ENCODE results near the gene TSPAN18.

DNA sequence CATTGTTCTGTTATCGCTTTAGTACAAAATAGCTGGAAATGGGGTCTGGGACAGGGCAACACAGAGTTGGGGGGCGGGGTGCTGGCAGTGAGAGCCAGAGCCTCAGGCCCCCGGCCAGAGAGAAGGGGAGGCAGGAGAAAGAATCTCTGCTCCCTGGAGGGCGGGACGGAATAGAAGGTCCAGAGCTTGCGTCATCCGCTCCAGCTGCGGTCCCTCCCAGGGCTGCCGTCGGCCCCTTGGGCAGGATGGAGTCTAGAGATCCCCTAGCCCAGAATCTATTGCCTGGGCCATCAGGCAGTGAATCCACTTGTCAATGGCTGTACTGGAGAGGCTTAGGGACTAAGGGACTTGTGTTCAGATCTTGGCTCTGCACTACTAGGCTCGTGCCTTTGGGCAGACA is 218.9 kb downstream of the TSPAN18 start:
- TF ChIP-seq, protein P1, sequence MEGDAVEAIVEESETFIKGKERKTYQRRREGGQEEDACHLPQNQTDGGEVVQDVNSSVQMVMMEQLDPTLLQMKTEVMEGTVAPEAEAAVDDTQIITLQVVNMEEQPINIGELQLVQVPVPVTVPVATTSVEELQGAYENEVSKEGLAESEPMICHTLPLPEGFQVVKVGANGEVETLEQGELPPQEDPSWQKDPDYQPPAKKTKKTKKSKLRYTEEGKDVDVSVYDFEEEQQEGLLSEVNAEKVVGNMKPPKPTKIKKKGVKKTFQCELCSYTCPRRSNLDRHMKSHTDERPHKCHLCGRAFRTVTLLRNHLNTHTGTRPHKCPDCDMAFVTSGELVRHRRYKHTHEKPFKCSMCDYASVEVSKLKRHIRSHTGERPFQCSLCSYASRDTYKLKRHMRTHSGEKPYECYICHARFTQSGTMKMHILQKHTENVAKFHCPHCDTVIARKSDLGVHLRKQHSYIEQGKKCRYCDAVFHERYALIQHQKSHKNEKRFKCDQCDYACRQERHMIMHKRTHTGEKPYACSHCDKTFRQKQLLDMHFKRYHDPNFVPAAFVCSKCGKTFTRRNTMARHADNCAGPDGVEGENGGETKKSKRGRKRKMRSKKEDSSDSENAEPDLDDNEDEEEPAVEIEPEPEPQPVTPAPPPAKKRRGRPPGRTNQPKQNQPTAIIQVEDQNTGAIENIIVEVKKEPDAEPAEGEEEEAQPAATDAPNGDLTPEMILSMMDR (IDR thresholded peaks at IDR 0.05; ENCODE audit: low read length): no peak
- no peak for TF ChIP-seq EZH2 (optimal IDR thresholded peaks at IDR 0.05; ENCODE audit: low read depth, low read length)
- TF ChIP-seq EZH2phosphoT487 (IDR thresholded peaks at IDR 0.05; ENCODE audit: low read length): no peak
